H4 (cell line): ENCODE results near the gene RPL15. TPM values are rescaled to one million over a fixed set of nuclear protein-coding genes. Genes with fewer than 3 reads are reported as not detected.

Source experiments
- DNase-seq: peaks from one replicate; pipeline ENCODE4 v3.0.0-alpha.2; 2015; ENCODE audit warnings: low spot score
- total RNA-seq: library from RNA; depleted of rRNA; stranded (reverse); fragments of >200 nt; shearing (Covaris generic); gene quantifications from 2 replicates; pipeline ENCODE4 v1.2.3, GENCODE V29; 2014; rRNA removed

The RPL15 gene
- total RNA-seq, 1 experiment from 2014 or later: 2,465 TPM

DNA sequence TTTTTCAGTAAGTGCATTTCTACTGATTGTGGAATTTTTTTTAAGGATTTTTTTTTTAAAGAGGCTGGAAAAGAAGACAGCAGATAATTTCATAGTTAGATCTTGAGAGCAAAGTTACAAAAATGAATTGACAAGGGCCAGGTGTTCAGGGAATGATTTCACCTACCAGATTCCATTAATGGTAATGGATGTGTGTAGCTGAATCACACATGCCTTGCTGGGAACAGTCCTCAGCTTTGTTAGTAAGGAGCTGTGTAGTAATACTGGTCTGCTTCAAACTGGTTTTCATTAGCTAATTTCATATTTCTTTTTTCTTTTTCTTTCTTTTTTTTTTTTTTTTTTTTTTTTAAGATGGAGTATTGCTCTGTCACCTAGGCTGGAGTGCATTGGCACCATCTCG is 44.1 kb downstream of the RPL15 start:
- DNase-seq: no peak

DNA sequence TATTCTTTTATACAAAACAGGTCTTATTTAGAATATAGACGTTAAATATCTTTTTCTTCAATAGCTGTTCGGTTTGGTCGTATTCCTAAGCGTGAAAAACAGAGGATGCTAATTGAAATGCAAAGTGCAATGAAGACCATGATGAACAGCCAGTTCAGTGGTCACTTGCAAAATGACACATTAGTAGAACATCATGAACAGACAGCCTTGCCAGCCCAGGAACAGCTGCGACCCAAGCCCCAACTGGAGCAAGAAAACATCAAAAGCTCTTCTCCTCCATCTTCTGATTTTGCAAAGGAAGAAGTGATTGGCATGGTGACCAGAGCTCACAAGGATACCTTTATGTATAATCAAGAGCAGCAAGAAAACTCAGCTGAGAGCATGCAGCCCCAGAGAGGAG is 45.0 kb downstream of the RPL15 start:
- no peak for DNase-seq

DNA sequence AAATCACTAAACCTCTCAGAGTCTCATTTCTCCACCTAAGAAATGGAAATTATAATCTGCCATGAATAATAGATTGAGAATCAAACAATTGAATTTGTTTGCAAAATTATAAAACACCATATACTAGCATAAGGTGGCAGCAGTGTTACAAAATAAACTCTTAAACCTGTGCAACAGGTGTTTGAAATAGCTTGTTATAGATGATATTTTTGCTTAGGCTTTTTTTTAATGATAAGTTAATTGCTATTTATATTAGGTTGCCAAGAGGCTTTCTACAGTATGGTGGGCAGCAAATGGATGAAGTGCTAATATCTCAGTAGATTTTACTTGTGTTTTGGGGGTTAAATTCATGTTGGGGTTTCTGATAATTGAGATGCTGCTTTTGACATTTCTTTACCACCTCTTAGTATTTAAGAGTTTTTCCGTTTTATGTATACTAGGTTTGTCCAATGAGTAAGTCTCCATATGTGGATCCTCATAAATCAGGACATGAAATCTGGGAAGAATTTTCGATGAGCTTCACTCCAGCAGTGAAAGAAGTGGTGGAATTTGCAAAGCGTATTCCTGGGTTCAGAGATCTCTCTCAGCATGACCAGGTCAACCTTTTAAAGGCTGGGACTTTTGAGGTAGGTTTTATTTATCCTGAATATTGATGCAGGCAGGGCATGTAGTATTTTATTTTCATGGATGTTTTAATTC is 47.8 kb downstream of the RPL15 start:
- no peak for DNase-seq

DNA sequence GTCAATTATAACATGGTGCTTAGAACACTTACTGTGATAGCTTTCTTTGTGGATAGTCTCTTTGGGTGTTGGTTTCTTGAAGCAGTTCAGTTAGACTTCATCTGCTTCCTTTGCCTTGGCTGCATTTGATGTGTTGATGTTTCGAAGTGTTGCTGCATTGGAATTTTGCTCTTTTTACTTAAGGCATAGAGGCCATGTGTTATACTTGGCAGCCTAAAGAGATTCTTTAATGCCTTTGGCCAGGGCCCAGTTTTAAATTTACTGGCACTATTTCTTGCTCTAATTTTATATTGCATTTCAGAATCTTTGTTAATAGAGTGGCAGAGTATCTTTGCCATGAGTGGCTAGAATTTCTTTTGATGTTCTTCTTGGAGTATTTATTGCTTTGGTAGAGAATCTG is 49.4 kb downstream of the RPL15 start:
- no peak for DNase-seq

DNA sequence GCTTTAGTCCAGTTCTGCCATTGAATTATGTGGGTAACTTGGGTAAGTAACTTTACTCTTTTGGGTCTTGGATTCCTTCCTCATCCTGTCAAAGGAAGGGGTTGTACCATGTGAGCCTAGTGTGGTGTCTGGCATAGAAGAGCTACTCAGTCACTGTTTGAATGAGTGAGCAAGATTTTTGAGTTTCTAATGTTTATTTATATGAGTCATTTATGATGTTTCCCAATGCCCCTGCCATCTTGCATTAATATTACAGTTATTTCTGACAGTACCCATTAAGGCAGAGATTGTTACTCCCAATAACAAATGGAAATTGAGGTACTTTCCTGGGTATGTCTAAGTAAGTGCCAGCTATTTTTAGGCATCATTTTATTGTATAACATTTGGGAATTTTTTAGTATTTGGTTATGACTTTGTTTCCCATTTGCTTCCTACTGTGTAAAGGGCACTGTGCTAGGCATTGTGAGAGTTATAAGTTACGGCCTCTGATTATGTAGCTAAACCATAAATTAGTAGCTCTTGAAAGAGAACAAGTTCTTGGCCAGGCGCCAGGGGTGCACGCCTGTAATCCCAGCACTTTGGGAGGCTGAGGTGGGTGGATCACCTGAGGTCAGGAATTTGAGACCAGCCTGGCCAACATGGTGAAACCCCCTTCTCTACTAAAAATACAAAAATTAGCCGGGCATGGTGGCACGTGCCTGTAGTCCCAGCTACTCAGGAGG is 51.7 kb downstream of the RPL15 start:
- no peak for DNase-seq

DNA sequence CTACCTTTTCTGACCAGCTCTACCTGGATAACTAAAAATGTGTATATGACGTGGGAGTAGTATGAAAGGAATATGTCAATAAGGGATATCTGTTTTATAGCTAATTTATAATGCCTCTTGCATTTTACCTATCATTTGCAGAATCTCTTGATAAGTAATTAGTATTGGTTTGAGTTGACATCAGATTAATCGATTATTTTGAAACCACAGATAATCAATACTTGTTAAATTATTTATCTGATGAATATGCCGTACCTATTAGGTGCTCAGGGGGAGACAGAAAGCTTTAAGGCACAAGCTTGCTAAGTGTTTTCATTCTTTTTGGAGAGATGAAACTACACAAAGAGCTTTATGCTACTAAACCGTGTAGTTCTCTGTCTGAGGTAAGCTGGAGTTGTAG is 52.5 kb downstream of the RPL15 start:
- no peak for DNase-seq

Other genes with a start within 250 kb of the RPL15 start
- 62.5 and 81.4 TPM in 2 replicates for gene UBE2E1, start 111.2 kb upstream of the RPL15 start, total RNA-seq
- 8.2 and 11.9 TPM in 2 replicates for gene NKIRAS1, start 142 bp upstream of the RPL15 start, total RNA-seq
- 17.7 and 20.2 TPM in 2 replicates for gene NR1D2, start 28.2 kb downstream of the RPL15 start, total RNA-seq